Measurements from ENCODE around the gene KCNH1. TPM values are rescaled to one million over a fixed set of nuclear protein-coding genes. Genes with fewer than 3 reads are reported as not detected.

KCNH1 gene
- polyA plus RNA-seq, 4 donors: 0.21 to 0.37 (median 0.30) TPM

DNA sequence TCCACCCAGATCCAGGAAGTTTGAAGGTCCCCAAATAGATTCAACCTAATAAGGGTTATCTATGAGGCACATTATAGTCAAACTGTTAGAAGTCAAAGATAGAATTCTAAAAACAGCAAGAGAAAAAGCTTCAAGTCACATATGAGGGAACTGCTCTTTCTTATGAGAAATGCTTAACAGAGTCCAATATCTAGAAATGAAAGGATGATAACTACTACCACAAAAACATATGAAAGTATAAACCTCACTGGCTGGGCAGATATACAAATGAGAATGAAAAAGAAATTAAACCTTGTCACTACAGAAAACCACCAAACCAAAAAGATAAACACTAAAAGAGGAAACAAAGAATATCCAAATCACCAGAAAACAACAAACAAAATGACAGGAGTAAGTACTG, 201.8 kb downstream of the KCNH1 start:
- DNase-seq (ENCODE audit: low read depth in 4 of 4, low spot score in 3 of 4): no peak

DNA sequence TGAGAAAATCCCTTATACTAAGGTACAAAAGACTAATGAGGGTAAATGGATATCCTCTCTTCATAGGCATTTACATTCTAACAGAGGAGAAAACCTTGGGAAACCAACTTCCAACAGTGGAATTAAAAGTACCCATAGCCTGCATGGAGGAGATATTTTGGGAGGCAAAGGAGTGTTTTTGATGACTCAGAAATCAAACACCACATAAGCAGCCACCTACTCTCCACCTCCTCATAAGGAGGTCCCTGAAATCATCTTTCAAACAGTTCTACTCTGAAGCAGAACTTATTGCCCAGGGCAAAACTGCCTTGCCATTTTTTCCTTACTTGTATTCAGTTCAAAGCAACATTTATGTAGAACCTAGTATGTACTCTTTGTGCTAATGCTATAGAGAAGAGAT, 211.3 kb downstream of the KCNH1 start:
- no peak for DNase-seq (ENCODE audit: low read depth in 4 of 4, low spot score in 3 of 4)

DNA sequence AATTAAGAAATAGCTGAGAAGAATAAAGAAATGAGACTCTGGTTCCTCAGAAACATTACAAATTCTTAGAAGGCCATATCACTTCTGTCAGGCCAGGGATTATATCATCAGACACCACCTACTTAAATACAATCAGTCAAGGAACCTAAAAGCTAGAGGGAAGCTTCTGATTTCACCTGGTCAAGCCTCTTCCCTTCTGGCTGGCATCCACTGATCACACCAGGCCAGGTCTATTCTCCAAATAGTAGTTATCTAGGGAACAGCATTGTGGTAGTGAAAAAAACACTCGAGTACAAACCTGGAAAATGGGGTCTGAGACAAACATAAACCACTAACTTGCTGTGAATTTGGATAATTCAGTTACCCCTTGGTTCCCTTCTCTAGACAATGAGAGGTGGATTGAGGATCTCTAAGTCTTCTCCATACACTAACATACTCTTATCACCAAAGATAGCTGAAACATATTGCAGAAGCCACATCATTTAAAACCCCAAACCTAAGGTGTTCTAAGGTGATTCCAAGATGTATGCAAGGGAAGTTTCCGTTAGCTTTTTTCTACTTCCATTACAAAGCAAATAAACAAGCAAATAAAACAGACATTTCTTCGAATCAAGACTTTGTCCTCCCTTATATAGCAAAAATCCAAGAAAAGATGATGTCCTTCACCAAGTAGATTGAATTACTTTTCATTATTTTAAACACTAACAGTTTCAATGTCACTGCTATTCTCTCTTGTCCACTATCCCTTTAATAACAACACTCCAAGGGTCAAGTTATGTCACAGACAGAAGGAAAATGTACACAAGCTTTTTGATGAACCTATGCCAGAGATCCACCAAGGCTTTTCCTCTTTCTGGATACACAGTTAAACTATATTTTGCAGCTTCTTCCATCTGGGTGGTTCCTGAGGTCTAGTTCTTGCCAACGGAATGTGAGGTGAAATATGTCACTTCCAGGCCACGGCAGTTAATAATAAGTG, 212.9 kb downstream of the KCNH1 start:
- no peak for DNase-seq (ENCODE audit: low read depth in 4 of 4, low spot score in 3 of 4)

DNA sequence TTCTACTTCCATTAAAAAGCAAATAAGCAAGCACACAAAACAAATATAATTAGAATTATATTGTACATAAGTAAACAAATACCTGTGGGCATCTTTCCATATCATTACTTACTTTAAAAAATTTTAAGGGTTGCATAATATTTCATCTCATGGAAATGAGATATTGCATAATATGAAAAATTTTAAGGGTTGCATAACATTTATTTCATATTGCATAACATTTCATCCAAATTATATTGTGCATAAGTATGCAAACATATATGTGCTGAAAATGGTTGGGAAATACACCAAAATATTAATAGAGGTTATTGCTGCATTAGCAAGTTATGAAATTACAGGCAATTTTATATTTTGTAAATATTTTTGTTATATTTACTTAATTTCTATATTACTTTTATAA, 213.7 kb downstream of the KCNH1 start:
- no peak for DNase-seq (ENCODE audit: low read depth in 4 of 4, low spot score in 3 of 4)

DNA sequence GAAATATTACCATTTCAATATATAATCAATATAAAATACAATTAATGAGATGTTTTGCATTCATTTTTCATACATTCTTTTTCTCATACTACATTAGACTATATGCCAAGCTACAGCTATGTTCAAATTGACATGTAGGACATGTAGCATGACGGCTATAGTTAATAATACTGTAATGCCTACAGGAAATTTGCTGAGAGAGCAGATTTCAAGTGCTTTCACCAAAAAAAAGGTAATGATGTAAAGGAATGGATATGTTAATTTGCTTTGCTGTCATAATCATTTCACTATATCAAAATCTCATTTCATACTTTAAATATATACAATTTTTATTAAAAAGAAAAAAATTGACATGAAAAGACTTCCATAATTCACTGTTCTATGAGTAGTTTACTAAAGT, 215.1 kb downstream of the KCNH1 start:
- no peak for DNase-seq (ENCODE audit: low read depth in 4 of 4, low spot score in 3 of 4)

DNA sequence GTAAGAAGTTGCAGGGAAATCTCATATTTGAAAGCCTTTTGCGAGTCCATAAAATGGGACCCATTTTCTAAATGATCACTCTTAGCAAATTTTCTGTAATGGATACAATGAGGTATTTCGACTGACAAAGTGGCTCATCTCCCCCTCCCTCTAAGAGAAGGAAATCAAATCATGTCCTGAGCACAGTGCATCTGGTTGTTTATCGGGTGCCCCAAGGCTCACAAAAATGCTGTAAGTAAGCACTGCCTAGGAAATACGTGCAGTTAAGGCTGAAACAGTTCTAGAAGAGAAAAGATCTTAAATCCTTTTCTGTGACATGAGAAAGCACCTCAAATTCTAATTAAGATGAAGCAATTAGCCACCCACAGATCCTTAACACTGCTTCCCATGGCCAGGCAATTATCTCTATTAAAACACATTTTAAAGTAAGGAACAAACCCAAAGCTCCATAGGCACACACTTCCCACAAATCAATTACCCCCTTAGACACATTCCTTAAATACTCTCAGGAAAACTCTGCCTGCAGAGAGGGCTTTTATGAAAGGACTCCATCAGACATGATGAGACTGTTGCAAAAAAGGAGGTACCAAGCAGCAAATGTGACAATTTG, 216.3 kb downstream of the KCNH1 start:
- no peak for DNase-seq (ENCODE audit: low read depth in 4 of 4, low spot score in 3 of 4)

DNA sequence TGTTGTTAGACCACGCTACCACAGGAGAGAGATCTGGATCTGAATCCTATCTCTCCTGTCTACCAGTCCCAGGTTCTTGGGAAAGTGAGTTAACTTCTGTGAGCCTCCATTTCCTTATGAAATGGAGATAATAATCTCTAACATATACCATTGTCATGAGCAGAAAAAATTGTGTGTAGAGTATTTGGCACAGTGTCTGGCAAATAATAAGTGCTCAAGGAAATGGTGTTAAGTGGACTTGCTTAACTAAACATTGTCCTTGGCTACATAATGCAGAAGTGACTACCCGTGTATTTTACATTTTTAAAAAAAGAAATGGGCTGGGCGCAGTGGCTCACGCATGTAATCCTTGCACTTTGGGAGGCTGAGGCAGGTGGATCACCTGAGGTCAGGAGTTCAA, 217.4 kb downstream of the KCNH1 start:
- DNase-seq (ENCODE audit: low read depth in 4 of 4, low spot score in 3 of 4): no peak

DNA sequence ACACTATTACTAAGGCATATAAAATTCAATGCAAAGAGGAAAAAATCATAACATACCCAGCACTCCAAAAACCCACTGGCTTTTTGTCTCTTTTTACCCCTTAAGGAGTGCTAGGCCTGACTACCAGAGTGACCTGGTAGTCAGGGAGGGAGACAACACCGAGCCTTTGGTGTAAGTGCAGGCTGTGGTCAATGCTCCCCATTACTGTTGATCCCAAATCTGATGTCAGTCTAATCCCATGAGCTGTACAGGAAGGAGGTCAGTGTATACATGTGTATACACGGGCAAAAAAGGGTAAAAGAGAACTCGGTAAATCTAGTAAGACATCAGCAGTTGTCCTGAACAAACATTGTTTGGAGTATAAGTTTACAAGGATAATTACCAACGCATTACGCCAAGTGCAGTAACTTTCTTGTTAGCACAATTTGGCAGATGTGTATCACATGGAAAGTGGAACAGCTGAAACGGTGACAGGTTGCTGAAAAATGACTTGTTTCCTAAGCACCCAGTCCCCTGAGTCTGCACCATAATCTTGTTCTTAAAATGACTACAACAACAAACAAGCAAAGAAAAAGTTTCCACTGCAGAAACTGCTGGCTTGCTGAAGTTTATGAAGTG, 217.9 kb downstream of the KCNH1 start:
- no peak for DNase-seq (ENCODE audit: low read depth in 4 of 4, low spot score in 3 of 4)

DNA sequence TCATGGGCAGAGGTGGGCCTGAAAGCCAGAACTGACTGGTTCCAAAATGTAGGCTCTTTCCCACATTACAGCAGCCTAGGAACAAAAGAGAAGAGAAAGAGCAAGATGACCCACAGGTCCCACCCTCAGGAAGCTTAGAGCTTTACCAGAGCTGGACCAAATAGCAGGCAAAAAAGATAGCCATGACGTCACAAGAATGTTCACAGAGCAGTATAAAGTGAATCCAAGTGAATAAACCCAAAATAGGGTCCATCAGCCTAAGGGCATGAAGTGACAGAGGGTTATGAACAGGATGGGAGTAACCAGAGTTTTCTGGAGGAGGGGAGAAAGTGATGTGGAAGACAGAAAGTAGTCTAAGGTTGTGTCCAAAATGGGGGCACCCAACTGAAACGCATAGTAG, 221.2 kb downstream of the KCNH1 start:
- no peak for DNase-seq (ENCODE audit: low read depth in 4 of 4, low spot score in 3 of 4)

DNA sequence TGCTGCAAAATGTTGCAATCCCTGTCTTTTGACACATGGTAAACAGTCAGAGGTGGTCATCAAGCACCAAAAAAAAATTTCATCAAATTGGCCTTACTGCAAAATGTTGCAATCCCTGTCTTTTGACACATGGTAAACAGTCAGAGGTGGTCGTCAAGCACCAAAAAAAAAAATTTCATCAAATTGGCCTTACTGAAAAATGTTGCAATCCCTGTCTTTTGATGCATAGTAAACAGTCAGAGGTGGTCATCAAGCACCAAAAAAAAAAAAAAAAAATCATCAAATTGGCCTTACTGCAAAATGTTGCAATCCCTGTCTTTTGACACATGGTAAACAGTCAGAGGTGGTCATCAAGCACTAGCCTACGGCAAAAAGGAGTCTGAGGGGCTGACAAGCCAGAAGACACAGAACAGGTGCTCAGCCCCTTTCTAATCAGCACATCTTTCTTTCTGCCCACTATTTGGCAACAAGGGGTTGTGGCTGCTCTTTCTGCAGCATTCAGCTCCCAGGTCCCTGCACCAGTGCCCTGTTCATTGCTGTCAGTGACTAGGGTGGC, 223.8 kb downstream of the KCNH1 start:
- DNase-seq (ENCODE audit: low read depth in 4 of 4, low spot score in 3 of 4): no peak

DNA sequence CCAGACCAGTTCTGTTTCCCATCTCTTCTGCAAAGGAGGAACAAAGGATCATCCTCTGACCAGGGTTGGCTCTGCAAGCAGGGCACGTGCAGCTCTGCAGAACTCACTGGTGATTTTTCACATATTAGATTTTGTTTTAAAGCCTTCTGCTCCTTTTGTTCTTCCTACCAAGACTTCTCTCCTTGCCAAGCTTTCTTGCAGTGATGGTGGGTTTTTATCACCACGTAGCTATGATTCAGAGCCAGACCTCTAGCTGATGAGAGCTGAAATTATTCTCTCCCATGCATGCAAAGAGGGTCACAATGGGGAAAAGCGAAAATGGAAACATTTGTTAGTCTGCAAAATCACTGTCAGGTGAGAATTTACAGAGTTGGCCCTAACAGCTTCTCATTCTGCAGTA, 225.2 kb downstream of the KCNH1 start:
- no peak for DNase-seq (ENCODE audit: low read depth in 4 of 4, low spot score in 3 of 4)

DNA sequence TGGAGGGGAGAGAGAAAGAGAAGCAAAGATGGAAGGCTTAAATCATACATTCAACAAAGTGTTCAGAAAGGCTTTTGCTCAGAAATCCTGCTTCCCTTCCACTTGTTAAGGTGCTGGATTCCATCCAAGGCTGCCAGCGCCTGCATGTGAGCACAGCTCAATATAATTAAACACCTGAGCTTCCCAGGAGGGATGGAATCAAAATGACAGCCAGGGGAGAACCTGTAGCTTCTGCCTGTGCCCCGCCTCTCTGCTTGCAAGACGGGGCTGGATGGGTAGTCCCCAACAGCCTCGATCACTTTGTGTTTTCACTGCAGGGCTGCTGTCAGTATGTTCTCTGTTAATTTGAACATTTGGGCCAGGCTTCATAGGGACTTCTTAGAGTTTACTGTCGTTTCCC, 225.7 kb downstream of the KCNH1 start:
- no peak for DNase-seq (ENCODE audit: low read depth in 4 of 4, low spot score in 3 of 4)

DNA sequence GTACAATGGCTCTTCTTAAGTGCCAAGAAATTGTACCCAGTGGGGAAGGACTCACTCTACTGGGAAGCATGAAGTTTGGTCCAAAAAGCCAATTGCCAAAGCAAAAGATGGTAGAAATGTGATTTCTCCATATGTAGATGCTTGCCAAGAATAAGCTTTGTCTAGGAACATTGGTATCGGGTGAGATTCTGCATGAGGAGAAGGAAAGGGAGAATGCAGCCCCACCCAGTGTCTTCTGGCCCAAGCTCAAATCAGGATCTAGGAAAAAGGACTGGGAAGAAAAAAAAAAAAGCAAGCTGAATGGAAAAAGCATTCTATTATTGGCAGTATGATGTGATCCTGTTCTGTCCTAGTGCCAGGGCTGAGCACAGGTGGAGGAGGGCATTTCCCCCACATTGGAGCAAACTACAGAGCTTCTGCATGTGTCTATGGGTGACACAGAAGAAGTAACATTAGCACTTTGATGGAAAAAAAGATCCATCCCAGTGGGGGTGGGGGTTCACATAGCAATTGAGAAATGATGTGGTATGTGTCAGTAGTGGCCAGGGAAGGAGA, 226.6 kb downstream of the KCNH1 start:
- no peak for DNase-seq (ENCODE audit: low read depth in 4 of 4, low spot score in 3 of 4)

DNA sequence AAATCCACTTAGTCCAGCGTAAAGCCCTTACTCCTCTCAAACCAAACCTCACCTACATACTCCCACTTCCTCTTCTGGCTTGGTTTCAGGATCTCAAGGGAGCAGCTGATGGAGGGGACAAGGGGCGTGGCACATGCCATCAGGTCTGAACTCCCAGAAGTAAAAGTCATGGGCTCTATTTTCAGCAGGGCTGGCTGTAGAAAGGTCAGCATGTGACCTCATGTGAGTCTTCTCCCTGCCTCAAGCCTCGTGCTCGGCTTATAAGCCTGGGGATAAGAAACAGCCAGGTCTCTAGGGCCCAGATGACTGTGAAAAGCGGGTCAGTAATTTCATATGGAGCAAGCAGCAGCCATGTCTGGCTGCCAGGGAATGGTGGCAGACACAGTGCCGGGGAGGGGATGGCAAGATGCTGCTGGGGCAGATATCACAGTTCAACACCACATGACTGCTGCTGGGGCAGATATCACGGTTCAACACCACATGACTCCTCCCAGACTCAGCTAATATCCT, 227.9 kb downstream of the KCNH1 start:
- DNase-seq (ENCODE audit: low read depth in 4 of 4, low spot score in 3 of 4): no peak

DNA sequence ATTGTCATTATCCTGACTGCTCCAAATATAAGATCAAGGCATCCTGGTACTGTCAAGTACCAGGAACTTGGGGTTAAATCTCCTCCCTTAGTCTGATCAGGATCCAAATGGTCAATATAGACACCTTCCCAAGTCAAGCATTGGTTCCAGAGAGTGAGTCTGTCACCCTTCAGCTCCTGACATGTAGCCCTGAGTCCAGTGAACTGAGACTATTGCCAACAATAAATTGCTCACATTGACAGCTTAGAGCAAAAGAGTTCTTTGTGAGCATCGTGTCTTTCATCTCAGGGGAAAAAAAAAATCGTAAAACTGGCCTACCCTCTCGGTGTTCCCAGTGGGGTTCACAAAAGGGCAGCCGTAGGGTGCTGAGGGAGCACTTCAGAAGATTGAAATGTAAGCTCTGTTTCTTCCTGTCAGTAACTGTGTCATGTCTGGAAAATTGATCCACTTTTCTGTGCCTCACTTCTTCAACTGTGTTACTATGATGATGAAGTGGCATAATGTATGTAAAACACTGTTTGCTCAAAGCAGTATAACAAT, 228.5 kb downstream of the KCNH1 start:
- no peak for DNase-seq (ENCODE audit: low read depth in 4 of 4, low spot score in 3 of 4)

DNA sequence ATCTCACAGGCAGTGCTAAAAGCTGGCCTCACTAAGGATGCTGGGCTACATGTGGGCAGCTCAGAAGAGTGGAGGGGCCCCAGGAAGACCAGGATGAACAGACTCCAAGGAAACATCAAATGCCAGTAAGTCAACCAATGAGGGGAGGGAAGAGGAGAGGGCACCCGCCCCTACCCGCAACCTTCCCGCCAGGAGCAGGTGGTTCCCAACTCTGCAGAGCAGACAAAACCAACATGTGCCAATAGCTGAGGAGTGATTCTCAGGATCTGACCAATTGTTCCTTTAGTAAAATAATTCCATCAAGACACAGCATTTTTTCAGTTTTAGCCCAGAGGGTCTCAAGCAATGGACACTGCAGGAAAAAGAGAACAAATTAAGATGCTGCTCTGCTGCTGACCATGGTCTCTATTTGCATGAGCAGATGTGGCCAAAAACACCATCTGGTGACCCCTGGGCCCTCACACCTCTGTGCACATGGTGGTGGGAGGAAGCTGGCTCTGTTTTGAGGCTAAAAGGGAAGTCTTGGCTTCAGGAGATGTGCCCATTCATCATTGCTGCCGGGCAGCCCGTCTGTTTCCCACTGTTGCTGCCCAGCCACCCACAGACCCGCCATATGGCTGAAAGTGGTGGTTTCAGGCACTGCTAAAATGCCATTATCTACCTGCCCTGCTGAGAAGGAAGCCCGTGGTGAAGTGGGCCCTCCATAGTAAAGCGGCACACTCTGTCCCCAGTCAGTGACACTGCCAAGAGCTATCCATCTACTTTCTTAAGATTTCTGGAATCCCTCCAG, 231.8 kb downstream of the KCNH1 start:
- no peak for DNase-seq (ENCODE audit: low read depth in 4 of 4, low spot score in 3 of 4)

DNA sequence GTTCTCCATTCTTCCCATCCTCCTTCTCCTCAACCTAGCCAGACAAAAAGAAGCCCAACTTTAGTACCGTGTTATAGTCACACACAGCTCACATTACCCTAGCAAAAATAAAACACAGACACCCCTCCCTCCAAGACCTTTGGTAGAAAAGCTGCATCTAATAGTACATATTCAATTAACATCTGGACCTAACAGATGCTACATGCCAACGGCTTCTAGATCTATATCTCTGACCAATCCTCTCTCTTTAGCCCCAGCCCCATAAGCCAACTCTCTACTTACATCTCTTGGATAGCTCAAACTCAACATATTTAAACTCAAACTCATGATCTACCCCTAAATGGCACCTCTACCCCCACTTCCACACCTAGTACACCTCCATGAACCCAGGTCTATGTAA, 233.1 kb downstream of the KCNH1 start:
- DNase-seq (ENCODE audit: low read depth in 4 of 4, low spot score in 3 of 4): no peak

DNA sequence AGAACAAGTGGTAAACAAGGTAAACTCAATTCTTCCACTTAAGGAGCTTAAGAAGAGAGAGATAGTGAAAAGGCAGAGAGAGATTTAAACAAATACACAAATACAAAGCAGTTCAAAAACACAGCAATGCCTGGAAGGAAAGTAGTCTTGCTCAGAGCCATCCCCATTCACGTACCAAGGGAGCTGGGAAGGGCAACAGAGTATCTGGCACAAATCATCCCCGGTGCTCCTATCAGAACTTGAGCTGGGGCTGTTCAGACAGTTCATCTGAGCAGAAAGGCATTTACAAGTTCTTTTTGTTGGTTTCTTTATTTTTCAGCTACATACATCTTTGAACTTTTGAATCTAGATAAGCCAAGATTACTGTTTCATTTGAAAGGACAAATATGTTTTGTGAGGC, 233.9 kb downstream of the KCNH1 start:
- no peak for DNase-seq (ENCODE audit: low read depth in 4 of 4, low spot score in 3 of 4)

DNA sequence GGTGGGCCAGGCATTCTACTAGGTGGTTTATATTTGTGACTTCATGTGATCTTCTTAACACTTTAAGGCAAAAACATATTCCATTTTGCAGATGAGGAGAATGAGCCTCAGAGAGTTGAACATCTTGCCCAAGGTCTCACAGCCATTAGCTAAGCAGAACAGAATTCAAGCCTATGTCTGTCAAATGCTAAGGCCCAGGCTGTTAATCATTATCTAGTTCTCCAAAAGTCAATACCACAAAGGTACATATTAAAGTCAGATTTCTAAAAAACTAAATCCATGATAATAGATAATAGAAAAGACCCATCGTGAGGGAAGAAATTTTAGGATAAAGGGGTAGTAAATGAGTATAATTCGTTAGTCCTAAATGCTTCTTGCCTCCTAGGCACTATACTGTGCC, 234.3 kb downstream of the KCNH1 start:
- DNase-seq (ENCODE audit: low read depth in 4 of 4, low spot score in 3 of 4): no peak

DNA sequence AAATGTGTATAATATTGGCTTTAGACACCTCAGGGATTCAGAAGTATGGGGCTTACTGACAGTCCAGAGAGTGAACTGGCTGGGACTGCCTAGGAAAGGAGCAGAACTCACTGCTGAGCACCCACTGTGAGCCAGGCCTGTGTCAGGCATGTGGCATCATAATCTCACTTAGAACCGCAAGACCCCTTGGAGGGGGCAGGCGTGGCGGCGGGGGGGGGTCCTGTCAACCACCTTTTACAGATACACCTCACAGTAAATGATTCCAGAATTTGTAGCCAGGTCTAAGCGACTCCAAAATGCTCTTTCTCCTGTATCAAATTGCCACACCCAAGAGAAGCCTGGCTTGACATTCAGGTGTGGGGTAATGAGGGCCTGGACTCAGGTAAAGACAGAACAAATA, 235.5 kb downstream of the KCNH1 start:
- no peak for DNase-seq (ENCODE audit: low read depth in 4 of 4, low spot score in 3 of 4)
